ENCODE data around the gene REXO4. TPM values are rescaled to one million over a fixed set of nuclear protein-coding genes. Genes with fewer than 3 reads are reported as not detected.

The REXO4 gene
- polyA plus RNA-seq, 1 donor from 2014 or later: 16.1 TPM

DNA sequence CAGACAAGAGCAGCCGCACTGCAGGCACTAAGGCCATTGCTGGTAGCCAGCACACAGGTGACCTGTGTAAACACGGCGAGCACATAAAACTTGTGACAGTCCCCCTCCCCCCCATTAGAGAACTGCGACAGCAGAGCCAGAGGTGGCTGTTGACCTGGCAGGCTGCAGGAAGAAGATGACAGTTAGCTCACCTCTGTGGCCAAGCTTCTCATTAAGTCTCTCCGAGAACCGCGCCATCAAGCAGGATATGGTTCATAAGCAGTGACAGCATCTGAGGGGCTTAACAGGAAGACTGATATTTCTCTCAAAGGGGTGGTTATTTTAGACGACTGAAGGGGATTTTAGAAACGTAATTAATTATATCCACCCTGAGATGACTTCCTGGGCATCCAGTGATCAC, 47.1 kb downstream of the REXO4 start:
- Histone ChIP-seq H2AFZ (ENCODE audit: low read depth, low read length) (no peak overlapping the region), H3K27me3 (ENCODE audit: insufficient read depth, low read depth, low read length) (no peaks in the 10 kb centered on the region), H3K79me2 (replicated peaks; ENCODE audit: insufficient read depth, low read length) (peaks cover 49% of the 10 kb centered on the region), H4K20me1 (ENCODE audit: insufficient read depth) (no peaks in the 10 kb centered on the region), H3F3A (ENCODE audit: insufficient read depth, low read length, poor library complexity, severe bottlenecking) (no peaks in the 10 kb centered on the region), H3K9me3 (ENCODE audit: low read length) (no peaks in the 10 kb centered on the region), H3K27ac (ENCODE audit: low read length) (no peak overlapping the region), H3K36me3 (ENCODE audit: insufficient read depth, low read length) (no peaks in the 10 kb centered on the region), H3K9me2 (ENCODE audit: insufficient read depth, low read length) (no peaks in the 10 kb centered on the region), H3K4me2 (ENCODE audit: low read length) (no peak overlapping the region), H3K9ac (ENCODE audit: low read length) (no peak overlapping the region), H3K4me3 (ENCODE audit: low read length) (no peak overlapping the region)
- TF ChIP-seq POLR2AphosphoS5 (IDR thresholded peaks at IDR 0.05): no peak
- TF ChIP-seq RAD21 (conservative IDR thresholded peaks at IDR 0.05): no peak
- no peak for TF ChIP-seq SMC3 (conservative IDR thresholded peaks at IDR 0.05; ENCODE audit: poor library complexity)
- TF ChIP-seq, protein P1, sequence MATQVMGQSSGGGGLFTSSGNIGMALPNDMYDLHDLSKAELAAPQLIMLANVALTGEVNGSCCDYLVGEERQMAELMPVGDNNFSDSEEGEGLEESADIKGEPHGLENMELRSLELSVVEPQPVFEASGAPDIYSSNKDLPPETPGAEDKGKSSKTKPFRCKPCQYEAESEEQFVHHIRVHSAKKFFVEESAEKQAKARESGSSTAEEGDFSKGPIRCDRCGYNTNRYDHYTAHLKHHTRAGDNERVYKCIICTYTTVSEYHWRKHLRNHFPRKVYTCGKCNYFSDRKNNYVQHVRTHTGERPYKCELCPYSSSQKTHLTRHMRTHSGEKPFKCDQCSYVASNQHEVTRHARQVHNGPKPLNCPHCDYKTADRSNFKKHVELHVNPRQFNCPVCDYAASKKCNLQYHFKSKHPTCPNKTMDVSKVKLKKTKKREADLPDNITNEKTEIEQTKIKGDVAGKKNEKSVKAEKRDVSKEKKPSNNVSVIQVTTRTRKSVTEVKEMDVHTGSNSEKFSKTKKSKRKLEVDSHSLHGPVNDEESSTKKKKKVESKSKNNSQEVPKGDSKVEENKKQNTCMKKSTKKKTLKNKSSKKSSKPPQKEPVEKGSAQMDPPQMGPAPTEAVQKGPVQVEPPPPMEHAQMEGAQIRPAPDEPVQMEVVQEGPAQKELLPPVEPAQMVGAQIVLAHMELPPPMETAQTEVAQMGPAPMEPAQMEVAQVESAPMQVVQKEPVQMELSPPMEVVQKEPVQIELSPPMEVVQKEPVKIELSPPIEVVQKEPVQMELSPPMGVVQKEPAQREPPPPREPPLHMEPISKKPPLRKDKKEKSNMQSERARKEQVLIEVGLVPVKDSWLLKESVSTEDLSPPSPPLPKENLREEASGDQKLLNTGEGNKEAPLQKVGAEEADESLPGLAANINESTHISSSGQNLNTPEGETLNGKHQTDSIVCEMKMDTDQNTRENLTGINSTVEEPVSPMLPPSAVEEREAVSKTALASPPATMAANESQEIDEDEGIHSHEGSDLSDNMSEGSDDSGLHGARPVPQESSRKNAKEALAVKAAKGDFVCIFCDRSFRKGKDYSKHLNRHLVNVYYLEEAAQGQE (IDR thresholded peaks at IDR 0.05; ENCODE audit: borderline replicate concordance): no peak
- TF ChIP-seq, protein P2, sequence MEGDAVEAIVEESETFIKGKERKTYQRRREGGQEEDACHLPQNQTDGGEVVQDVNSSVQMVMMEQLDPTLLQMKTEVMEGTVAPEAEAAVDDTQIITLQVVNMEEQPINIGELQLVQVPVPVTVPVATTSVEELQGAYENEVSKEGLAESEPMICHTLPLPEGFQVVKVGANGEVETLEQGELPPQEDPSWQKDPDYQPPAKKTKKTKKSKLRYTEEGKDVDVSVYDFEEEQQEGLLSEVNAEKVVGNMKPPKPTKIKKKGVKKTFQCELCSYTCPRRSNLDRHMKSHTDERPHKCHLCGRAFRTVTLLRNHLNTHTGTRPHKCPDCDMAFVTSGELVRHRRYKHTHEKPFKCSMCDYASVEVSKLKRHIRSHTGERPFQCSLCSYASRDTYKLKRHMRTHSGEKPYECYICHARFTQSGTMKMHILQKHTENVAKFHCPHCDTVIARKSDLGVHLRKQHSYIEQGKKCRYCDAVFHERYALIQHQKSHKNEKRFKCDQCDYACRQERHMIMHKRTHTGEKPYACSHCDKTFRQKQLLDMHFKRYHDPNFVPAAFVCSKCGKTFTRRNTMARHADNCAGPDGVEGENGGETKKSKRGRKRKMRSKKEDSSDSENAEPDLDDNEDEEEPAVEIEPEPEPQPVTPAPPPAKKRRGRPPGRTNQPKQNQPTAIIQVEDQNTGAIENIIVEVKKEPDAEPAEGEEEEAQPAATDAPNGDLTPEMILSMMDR (IDR thresholded peaks at IDR 0.05; ENCODE audit: poor library complexity, severe bottlenecking): no peak
- TF ChIP-seq MXI1 (conservative IDR thresholded peaks at IDR 0.05; ENCODE audit: poor library complexity, severe bottlenecking): no peak
- no peak for TF ChIP-seq EZH2 (IDR thresholded peaks at IDR 0.05; ENCODE audit: borderline replicate concordance, insufficient read depth, low read length, poor library complexity, severe bottlenecking)
- no peak for TF ChIP-seq EP300 (conservative IDR thresholded peaks at IDR 0.05; ENCODE audit: poor library complexity, severe bottlenecking)
- TF ChIP-seq TAF1 (IDR thresholded peaks at IDR 0.05; ENCODE audit: low read depth): no peak

DNA sequence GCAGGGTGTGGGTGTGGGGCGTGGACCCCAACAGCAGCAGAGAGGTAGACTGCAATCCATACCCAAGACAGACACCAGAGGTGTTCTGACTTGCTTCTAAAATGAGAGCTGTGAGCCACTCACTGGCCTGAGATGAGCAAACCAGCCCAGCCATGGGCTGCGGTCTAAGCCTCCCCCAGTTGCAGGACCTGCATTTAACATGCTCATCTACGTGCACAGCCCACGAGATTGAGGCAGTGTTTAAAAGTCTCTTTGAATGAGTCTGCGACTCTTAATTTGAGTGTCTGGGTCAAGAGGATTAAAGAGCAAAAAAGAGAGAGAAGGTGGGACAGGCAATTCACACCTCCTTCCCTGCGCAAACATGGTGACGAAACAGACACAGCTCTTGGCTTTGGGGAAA, 47.9 kb downstream of the REXO4 start:
- Histone ChIP-seq H3K9ac (ENCODE audit: low read length) (no peak overlapping the region), H3K36me3 (ENCODE audit: insufficient read depth, low read length) (no peaks in the 10 kb centered on the region), H3K27me3 (ENCODE audit: insufficient read depth, low read depth, low read length) (no peaks in the 10 kb centered on the region), H4K20me1 (ENCODE audit: insufficient read depth) (no peaks in the 10 kb centered on the region), H3K27ac (ENCODE audit: low read length) (no peak overlapping the region), H3F3A (ENCODE audit: insufficient read depth, low read length, poor library complexity, severe bottlenecking) (no peaks in the 10 kb centered on the region), H2AFZ (ENCODE audit: low read depth, low read length) (no peak overlapping the region), H3K9me2 (ENCODE audit: insufficient read depth, low read length) (no peaks in the 10 kb centered on the region), H3K79me2 (replicated peaks; ENCODE audit: insufficient read depth, low read length) (peaks cover 44% of the 10 kb centered on the region), H3K4me2 (ENCODE audit: low read length) (no peak overlapping the region), H3K9me3 (ENCODE audit: low read length) (no peaks in the 10 kb centered on the region), H3K4me3 (ENCODE audit: low read length) (no peak overlapping the region)
- TF ChIP-seq, protein P2 (IDR thresholded peaks at IDR 0.05; ENCODE audit: poor library complexity, severe bottlenecking): no peak
- TF ChIP-seq MXI1 (conservative IDR thresholded peaks at IDR 0.05; ENCODE audit: poor library complexity, severe bottlenecking): no peak
- no peak for TF ChIP-seq POLR2AphosphoS5 (IDR thresholded peaks at IDR 0.05)
- no peak for TF ChIP-seq EZH2 (IDR thresholded peaks at IDR 0.05; ENCODE audit: borderline replicate concordance, insufficient read depth, low read length, poor library complexity, severe bottlenecking)
- TF ChIP-seq, protein P1 (IDR thresholded peaks at IDR 0.05; ENCODE audit: borderline replicate concordance): no peak
- no peak for TF ChIP-seq RAD21 (conservative IDR thresholded peaks at IDR 0.05)
- no peak for TF ChIP-seq SMC3 (conservative IDR thresholded peaks at IDR 0.05; ENCODE audit: poor library complexity)
- TF ChIP-seq EP300 (conservative IDR thresholded peaks at IDR 0.05; ENCODE audit: poor library complexity, severe bottlenecking): no peak
- TF ChIP-seq TAF1 (IDR thresholded peaks at IDR 0.05; ENCODE audit: low read depth): no peak

Measured in neural cell (in vitro differentiated cells).